HG03025 (cell line): Measurements from ENCODE around the gene SCTR.

Experiments used
- ATAC-seq: cut with Tn5 transposase; IDR thresholded peaks from one replicate; pipeline ENCODE4 v1.9.1; 2021; ENCODE audit warnings: mild to moderate bottlenecking, moderate library complexity; ENCODE audit not compliant: unreplicated experiment, low FRiP score

The SCTR gene

DNA sequence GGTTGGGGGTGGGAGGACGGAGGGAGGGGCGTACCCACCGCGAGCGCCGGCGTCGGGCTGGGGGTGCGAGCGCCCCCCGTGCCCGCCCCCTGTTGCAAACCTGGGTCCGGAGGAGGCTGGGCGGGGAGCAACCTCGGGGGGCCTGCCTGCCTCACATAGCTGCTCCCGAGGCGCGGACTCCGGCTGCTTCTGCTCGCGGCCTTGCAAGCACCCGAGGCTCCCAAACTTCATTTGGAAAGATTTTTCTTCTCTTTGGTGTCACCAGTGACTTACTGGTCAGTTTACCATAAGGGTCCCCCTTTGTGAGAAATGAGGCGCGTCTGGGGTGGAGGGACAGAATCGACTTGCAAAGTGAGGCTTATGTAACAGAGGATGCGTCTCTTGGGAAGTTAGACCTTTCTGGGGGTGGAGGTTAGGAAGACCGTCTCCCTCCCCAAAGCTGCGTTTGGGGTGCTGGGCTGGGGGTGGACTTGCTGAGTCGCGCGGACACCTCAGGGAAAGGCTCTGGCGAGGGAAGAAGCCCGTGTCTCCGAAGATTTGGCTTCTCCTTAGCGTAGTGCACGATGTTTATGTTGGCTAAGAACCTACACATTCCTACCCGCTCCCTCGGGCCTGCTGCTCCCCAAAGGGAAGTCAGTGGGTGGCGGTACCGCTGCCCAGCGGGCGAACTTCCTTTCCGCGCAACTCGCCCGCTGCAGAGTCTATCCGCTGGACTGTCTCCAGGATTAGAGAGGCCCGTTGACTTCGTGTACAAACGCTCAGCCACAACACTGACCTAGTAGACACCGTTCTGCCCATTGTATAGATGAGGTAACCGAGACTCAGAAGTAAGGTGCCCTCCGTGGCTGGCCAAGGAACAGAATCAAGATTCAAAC is 92.1 kb downstream of the SCTR start:
- ATAC-seq: peak; percentile 8

- ATAC-seq: peak; percentile 55
Observed at GRCh38 chr2:119431155-119431975, 92.9 kb downstream of the SCTR start, which contains the start of gene TMEM37. Gene TMEM37 (plus strand): TSS chr2:119431854. CDS start chr2:119431904, 50 bp downstream.

GRCh38 chr2:119430023-119430498 is 94.2 kb downstream of the SCTR start:
- no peak for ATAC-seq

DNA sequence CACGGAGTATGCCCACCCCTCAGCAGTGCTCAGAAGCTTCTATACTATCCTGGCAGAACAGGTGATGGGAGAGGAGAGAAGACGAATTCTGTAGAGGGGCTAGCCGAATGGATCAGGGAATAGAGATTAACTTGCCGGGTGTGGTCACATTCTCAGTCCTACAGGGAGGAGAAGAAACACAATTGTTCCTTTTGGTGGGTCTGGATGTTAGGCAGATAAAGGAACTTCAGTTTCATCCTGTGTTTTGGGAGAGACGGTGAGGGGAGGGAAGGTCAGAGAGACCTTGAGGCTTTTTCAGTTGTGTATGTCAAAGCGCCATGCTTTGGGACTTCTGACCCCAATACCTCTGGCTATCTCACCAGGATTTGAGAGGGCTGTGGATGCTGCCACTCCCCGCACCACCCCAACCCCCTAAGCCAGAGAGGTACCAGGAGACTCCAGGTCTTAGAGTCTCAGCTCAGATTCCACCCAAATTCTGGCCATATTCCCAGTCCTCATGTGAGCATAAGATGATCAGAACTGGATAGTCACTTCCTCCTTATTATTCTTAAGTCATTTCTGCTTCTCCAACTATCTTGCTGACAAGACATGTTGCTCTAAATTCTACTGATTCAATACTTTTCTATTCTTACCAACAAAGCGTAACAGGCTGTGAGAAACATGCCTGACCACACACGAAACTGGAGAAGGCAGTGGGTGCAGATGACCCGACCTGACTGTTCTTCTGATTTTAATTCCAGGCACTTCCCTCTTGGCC is 94.9 kb downstream of the SCTR start:
- no peak for ATAC-seq

- ATAC-seq: no peak
Observed at GRCh38 chr2:119428488-119429224, 95.6 kb downstream of the SCTR start.

DNA sequence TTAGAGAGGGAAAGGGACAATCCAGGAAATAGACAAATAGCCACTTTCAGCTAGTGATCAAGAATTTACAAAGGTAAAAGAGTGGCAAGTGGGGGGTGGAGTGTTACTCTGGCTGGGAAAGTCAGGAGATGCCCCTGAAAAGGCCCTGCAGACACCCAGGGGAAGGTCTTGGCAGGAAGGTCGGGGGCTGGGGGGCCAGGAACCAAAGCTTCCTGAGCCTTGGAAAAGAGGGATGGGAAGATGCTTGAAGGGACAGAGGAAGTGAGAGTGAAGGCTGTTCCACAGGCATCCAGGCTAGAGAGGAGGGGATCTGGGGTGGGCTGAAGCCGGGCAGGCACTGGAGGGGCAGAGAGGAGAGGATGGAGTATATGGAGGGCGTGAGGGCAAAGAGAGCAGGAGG is 96.5 kb downstream of the SCTR start:
- ATAC-seq: no peak

DNA sequence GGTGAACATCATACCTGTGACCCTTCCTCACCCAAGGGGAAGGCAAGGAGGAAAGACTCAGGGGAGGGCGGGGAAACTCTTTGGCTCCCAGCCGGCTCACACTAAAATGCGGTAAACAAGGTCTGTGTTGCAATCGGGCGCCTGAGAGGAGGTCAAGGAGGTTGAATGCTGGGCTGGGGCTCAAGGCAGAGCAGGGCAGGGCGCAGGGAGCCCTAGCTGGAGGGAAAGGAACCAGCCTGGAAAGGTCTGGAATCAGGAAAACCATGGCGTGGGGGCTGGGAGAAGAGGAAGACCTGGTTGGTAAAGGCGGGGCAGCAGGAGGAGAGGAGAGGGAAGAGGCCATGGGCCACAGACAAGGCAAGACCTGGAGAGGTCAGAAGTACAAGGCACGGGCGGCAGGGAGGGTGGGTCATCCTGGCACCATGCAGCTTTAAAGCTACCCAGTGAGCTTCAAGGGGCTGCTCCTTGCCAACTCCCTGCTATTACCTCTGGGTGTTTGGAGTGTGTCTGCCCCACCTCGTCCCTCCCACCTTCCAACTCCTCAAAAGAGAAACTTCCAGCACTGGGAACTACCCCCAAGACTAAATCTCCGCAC is 97.4 kb downstream of the SCTR start:
- no peak for ATAC-seq

DNA sequence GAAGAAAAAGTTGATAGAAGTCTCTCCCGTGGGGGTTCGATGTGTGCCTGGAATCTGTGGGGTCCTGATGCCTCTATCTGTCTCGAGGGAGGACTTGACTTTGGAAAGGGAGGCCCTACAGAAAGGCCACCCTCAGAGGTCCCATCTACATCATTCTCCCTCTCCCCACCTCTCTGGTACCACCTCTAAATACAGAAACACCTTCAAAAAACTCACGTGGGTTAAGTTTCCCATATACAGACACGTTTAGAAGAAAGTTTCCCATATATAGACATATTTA is 97.9 kb downstream of the SCTR start:
- ATAC-seq: no peak

DNA sequence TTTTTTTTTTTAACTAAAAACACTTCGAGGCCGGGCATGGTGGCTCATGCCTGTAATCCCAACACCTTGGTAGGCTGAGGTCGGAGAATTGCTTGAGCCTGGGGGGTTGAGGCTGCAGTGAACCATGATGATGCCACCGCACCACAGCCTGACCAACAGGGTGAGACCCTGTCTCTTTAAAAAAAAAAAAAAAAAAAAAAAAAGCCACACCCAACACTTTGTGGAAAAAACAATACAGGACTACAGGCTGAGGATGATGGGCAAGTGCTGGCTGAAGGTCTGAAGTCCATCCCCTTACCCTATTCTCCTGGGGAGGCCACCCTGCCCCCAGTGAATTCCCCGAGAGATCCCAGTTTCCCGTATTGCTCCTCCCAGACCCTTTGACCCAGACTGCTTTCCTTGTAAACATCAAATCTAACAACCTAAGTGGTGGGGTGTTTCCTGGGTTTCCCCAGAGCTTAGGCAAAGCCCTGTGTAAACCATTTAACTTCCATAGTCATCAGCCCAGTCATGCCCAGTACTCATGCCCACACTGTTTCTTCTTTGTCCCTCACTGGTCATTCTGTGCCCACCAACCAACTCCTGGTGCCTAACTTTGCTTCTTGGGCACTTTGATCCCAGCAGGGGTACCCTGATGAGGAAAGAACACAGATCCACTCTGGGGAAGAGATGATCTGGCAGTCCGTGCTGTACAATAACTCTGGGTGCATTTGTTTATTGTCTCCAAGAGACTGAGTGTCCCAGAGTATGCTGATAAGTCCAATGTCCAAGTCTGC is 98.5 kb downstream of the SCTR start:
- no peak for ATAC-seq

DNA sequence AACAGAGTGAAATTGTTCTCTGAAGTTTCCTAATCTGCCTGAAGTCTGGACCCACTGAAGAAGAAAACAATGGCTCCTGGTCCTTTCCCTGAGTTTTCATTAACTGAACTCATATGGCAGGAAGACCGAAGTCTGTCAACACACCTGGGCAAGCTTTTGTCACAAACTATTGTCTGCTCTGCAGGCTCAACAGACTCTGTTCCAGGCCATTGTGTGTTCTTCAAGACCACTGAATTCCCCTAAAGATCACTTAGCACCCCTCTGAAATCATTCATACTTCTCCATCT is 99.2 kb downstream of the SCTR start:
- no peak for ATAC-seq

DNA sequence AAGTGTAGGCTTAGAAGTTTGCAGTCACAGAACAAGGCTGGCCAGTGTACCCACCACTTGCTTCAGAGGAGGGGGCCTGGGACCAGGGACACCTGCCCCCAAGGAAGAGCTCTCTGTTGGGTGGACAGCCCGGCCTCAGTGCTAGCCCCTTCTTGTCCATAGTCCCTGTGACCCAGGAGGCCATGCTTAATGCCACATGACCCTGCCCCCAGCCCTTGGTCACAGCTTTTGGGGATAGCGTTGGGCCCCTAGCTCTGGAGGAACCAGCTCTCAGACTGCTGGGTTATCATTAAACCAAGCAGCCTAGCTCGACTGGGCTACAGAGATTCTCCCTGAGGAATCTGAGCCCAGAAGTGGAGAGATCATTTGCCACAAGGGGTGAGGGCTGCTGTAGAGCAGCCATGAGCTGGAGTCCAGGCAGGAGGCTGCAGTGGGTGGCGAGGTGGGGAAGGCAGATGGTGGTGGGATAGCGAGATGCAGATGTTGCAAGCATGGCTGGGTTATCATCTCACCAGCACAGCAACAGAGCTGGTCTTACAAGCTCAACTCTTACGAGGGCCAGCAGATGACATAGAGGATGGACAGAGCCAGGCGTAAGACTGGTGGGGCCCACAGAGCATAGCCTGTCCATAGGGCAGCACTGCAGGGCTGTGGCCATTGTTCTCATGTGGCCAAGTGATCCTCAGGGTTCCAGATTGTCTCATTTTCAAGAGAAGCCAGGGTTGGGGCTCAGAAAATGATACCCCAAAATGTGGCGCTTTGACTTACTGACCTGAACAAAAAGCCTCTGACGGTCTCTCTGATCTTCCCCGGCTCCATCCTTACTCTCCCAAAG is 99.8 kb downstream of the SCTR start:
- no peak for ATAC-seq

DNA sequence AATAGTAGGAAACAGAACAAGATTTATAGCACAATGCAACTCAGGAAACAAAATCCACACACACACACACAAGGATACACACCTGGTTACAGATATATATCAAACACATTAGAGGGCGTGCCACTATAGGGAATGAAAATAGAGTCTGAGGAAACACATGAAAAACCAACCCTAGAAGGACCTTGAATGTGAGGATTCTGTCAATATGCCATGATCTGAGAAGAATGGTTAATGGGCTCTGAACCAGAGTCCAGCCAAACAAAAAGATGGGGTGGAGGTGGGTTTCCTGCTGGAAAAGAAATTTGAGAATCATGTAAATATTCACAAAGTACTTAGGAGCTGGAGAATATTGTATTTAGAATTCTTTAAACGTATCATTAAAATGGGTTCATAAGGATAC is 100.5 kb downstream of the SCTR start:
- no peak for ATAC-seq

DNA sequence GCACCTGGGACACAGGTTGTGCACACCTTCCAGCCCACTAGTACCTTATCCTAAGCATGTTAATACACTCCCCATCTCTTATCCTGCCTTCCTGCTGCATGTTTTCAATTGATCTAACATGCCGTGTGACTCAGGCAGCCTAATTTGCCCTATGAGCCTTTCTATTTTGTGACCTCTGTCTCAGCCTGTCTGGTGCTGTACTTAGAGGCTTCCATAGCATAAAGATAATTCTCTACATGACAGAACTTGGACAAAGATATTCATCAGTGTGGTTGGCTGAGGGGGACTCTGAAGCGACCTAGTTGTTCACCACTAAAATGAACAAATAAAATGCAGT is 101.2 kb downstream of the SCTR start:
- no peak for ATAC-seq

DNA sequence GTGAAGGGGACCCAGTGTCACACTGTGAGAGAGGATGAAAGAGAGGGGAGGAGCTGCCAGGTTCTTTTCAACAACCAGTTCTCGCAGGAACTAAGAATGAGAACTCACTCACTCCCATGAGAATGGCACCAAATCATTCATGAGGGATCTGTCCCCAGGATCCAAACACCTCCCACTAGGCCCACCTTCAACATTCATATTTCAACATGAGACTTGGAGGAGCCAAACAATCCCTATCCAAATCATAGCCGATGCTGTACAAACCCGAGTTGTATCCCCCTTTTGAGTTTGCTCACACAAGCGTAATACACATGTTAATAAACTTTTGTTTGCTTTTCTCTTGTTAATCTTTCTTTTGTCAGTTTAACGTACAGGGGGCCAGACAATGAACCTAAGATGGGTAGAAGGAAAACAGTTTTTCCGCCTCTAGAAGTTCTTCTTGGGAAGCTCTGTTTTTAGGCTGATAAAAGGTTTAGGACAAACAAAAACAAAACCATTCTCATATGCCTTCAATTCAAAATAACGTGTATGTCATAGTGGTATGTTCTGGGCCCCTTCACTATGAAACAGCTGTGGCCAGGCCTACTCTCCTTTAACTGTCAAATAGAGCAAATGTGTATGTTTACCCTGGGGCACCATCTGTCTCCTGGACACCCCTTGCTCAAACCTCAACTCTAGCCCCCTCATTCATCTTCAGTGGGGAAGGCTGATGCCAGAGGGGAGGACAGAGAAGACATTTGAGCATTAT is 101.7 kb downstream of the SCTR start:
- no peak for ATAC-seq

DNA sequence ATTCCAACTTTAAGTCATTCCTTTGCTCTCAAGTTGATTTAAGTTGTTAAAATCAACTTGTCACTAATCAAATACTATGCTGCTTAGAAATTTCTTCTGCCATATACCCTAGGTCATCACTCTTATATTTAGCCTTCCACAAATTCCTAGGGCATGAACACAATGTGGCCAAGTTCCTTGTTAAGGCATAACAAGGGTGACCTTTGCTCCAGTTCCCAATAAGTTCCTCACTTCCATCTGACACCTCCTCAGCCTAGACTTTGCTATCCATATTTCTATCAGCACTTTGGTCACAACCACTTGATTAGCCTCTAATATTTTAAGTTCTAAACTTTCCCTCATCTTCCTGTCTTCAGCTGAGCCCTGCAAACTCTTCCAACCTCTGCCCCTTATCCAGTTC is 102.5 kb downstream of the SCTR start:
- no peak for ATAC-seq

GRCh38 chr2:119421304-119421703 is 103.0 kb downstream of the SCTR start:
- ATAC-seq: no peak

DNA sequence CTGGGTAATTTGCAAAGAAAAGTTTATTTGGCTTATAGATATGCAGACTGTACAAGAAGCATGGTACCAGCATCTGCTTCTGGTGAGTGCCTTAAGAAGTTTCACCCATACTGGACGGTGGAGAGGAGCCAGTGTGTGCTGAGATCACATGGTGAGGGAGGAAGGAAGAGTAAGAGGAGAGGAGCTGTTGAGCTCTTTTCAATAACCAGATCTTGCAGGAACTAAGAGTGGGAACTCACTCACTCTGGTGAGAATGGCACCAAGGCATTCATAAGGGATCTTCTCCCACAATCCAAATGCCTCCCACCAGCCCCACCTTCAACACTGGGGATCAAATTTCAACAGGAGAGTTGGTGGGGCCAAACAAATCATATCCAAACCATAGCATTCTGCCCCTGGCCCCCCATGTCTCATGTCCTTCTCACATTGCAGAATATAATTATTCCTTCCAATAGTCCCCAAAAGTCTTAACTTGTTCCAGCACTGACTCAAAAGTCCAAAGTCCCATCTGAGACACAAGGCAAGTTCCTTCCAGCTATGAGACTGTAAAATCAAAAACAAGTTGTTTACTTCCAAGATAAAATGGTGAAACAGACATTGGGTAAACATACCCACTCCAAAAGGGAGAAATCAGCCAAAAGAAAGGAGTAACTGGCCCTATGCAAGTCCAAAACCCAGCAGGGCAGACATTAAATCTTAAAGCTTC is 104.3 kb downstream of the SCTR start:
- ATAC-seq: no peak
